ENCODE measurements around the gene TEAD1. TPM values are rescaled to one million over a fixed set of nuclear protein-coding genes. Genes with fewer than 3 reads are reported as not detected.

The TEAD1 gene
- polyA plus RNA-seq, 1 donor from 2014 or later = 12.2 TPM

GRCh38 chr11:12719221-12719620, 45.0 kb downstream of the TEAD1 start:
- H3K27ac ChIP-seq (ENCODE audit: low read length) = no peak overlapping the region
- no peaks in the 10 kb centered on the region for H3K36me3 ChIP-seq (ENCODE audit: insufficient read depth, low read length)
- no peak overlapping the region for H2AFZ ChIP-seq (ENCODE audit: low read depth, low read length)
- no peaks in the 10 kb centered on the region for H3F3A ChIP-seq (ENCODE audit: insufficient read depth, low read length, poor library complexity, severe bottlenecking)
- no peaks in the 10 kb centered on the region for H3K9me3 ChIP-seq (ENCODE audit: low read length)
- H3K4me2 ChIP-seq (ENCODE audit: low read length) = no peak overlapping the region
- no peaks in the 10 kb centered on the region for H3K9me2 ChIP-seq (ENCODE audit: insufficient read depth, low read length)
- peaks cover 46% of the 10 kb centered on the region for H3K79me2 ChIP-seq (replicated peaks; ENCODE audit: insufficient read depth, low read length)
- no peak overlapping the region for H3K4me3 ChIP-seq (ENCODE audit: low read length)
- H3K27me3 ChIP-seq (ENCODE audit: insufficient read depth, low read depth, low read length) = no peaks in the 10 kb centered on the region
- H3K9ac ChIP-seq (ENCODE audit: low read length) = no peak overlapping the region
- no peaks in the 10 kb centered on the region for H4K20me1 ChIP-seq (ENCODE audit: insufficient read depth)
- no peak for TF ChIP-seq RAD21 (conservative IDR thresholded peaks at IDR 0.05)
- no peak for TF ChIP-seq TAF1 (IDR thresholded peaks at IDR 0.05; ENCODE audit: low read depth)
- no peak for TF ChIP-seq POLR2AphosphoS5 (IDR thresholded peaks at IDR 0.05)
- TF ChIP-seq MXI1 (conservative IDR thresholded peaks at IDR 0.05; ENCODE audit: poor library complexity, severe bottlenecking) = no peak
- TF ChIP-seq EZH2 (IDR thresholded peaks at IDR 0.05; ENCODE audit: borderline replicate concordance, insufficient read depth, low read length, poor library complexity, severe bottlenecking) = no peak
- no peak for TF ChIP-seq REST (IDR thresholded peaks at IDR 0.05; ENCODE audit: borderline replicate concordance)
- TF ChIP-seq EP300 (conservative IDR thresholded peaks at IDR 0.05; ENCODE audit: poor library complexity, severe bottlenecking) = no peak

- Histone ChIP-seq H3F3A (ENCODE audit: insufficient read depth, low read length, poor library complexity, severe bottlenecking) (no peaks in the 10 kb centered on the region), H2AFZ (ENCODE audit: low read depth, low read length) (no peak overlapping the region), H3K9me2 (ENCODE audit: insufficient read depth, low read length) (no peaks in the 10 kb centered on the region), H3K79me2 (replicated peaks; ENCODE audit: insufficient read depth, low read length) (peaks cover 51% of the 10 kb centered on the region), H3K9me3 (ENCODE audit: low read length) (no peaks in the 10 kb centered on the region), H3K4me3 (ENCODE audit: low read length) (no peak overlapping the region), H3K9ac (ENCODE audit: low read length) (no peak overlapping the region), H4K20me1 (ENCODE audit: insufficient read depth) (no peaks in the 10 kb centered on the region), H3K27me3 (ENCODE audit: insufficient read depth, low read depth, low read length) (no peaks in the 10 kb centered on the region), H3K4me2 (ENCODE audit: low read length) (no peak overlapping the region), H3K36me3 (ENCODE audit: insufficient read depth, low read length) (no peaks in the 10 kb centered on the region), H3K27ac (ENCODE audit: low read length) (no peak overlapping the region)
- TF ChIP-seq TAF1 (IDR thresholded peaks at IDR 0.05; ENCODE audit: low read depth) (no peak), CTCF (IDR thresholded peaks at IDR 0.05; ENCODE audit: poor library complexity, severe bottlenecking) (no peak), RAD21 (conservative IDR thresholded peaks at IDR 0.05) (no peak), REST (IDR thresholded peaks at IDR 0.05; ENCODE audit: borderline replicate concordance) (no peak), POLR2AphosphoS5 (IDR thresholded peaks at IDR 0.05) (no peak), SMC3 (conservative IDR thresholded peaks at IDR 0.05; ENCODE audit: poor library complexity) (no peak), MXI1 (conservative IDR thresholded peaks at IDR 0.05; ENCODE audit: poor library complexity, severe bottlenecking) (no peak), EP300 (conservative IDR thresholded peaks at IDR 0.05; ENCODE audit: poor library complexity, severe bottlenecking) (no peak), EZH2 (IDR thresholded peaks at IDR 0.05; ENCODE audit: borderline replicate concordance, insufficient read depth, low read length, poor library complexity, severe bottlenecking) (no peak)
These were observed 47.8 kb downstream of the TEAD1 start for GRCh38 chr11:12721816-12722604.

Measured in neural cell (in vitro differentiated cells).